ENCODE results near the gene RPS16.

DNA sequence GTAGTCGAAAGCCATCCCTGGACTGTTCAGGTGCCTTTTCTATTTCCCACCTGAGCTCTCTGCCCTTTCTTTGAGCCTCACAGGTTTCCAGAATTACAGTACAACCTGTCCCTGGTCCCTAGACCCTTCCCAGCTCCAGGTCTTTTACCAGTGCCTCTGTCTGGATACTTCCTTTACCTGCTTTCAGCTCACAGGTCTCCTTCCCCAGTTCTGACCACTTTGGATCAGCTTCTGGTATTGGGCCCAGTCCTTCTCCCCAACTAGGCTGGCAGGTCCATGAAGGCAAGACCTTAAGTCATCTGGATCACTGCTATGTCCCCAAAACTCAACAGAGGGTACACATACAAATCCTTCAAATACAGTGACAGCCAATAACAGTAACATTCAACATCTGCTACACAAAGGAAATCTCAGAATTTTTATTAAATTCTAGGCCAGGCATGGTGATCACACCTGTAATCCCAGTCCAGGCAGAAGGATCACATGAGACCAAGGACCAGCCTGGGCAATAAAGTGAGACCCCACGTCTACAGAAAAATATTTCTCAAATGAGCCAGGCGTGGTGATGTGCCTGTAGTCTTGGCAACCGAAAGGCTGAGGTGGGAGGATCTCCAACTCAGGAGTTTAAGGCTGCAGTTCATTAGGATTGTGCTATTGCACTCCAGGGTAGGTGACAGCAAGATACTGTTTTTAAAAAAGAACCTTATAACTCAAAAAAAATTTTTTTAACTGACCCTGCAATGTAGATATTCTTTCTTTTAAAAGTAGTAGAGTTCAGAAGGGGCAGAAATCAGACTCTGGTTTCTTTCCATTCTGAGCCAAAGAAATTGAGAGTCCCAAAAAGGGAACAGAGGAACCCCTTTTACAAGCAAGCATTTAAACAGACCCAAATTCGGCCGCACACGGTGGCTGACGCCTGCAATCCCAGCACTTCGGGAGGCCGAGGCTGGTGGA is 1.3 kb downstream of the RPS16 start:
- TF ChIP-seq CTCF (IDR thresholded peaks at IDR 0.05; ENCODE audit: control extremely low read depth in 1 of 3, insufficient read depth in 1 of 3, low read depth in 1 of 3, low read length in 3 of 3) (no peak), NRF1 (IDR thresholded peaks at IDR 0.05; ENCODE audit: low read depth, low read length) (no peak), NANOG (IDR thresholded peaks at IDR 0.05; ENCODE audit: insufficient read depth, low read depth, low read length, poor library complexity, severe bottlenecking) (no peak), EZH2 (IDR thresholded peaks at IDR 0.05; ENCODE audit: low read depth, low read length, severe bottlenecking) (no peak), POLR2AphosphoS5 (IDR thresholded peaks at IDR 0.05; ENCODE audit: low read depth, low read length) (no peak; the same call in none of the 2 replicates), TCF12 (IDR thresholded peaks at IDR 0.05; ENCODE audit: low read depth, low read length) (no peak), POLR2A (IDR thresholded peaks at IDR 0.05; ENCODE audit: control extremely low read depth in 1 of 2, low read depth in 2 of 2, low read length in 2 of 2) (no peak)
- TF ChIP-seq, protein P1, sequence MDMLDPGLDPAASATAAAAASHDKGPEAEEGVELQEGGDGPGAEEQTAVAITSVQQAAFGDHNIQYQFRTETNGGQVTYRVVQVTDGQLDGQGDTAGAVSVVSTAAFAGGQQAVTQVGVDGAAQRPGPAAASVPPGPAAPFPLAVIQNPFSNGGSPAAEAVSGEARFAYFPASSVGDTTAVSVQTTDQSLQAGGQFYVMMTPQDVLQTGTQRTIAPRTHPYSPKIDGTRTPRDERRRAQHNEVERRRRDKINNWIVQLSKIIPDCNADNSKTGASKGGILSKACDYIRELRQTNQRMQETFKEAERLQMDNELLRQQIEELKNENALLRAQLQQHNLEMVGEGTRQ (IDR thresholded peaks at IDR 0.05; ENCODE audit: low read length), result 0 out of 2 replicates have a peak, but pooled peaks have one; percentile 8

Data from H1 (cell line).